Ramos (cell line): ENCODE data around the gene MYLK3.
"Not testable (repeated sequence)": the region's sequence is repeated elsewhere in the genome, so short reads cannot be mapped to it uniquely, and the experiment has no call there.

ENCODE experiments used
- in situ Hi-C: fragments of 300-500 bp; cut with MboI; formaldehyde crosslinking; loops from one replicate; pipeline ENCODE4 v1.14.3; 2022; ENCODE audit warnings: low sequenced_read_pairs; ENCODE audit not compliant: unreplicated experiment

MYLK3 gene

DNA sequence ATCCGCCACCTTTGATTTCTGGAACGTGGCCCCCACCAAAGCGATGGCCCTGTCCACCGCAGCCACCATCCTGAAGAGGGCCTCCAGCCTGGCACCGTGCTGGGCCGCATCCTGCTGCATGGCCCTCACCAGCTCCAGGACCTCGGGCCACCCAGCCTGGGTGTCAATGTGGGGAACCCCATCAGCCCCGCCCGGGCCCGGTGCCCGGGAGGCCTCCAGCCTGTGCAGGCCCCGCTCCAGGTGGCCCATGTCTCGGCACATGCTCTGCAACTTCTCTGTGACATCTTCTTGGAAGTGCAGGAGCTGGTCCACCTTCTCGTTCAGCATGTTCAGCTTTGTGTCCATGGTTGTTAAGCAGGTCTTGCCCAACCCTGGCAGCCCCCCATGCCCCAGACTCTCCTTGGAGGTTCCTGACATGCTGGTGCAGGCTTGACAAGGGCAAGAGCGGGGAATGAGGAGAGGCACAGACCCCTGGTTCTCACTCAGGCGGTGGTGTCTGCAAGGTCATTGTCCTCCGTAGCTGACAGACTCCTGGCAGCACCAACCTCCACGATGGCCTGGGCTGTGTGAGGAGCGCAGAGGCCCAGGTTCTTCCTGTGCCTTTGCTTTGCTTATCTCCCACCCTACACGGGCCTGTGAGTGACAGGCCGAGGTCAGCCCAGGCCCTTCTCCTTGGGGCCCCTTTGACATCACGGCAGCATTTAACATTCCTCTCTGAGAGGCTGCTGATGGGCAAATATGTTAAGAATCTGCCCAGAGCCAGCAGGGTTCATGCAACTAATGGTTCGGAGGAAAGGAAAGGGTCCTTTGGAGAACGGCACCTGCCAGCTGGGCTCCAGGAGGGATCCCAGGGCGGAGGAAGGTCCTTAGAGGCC, at the start of gene MYLK3:
MYLK3 (minus strand) TSS at position 568 of the 875 bp plus-strand sequence; CDS start at position 417, 151 bp downstream.
- in situ Hi-C loops, result no loop called here

- in situ Hi-C loops, result no loop called here
Measured at GRCh38 chr16:46797501-46797900, 49.4 kb upstream of the MYLK3 start.

DNA sequence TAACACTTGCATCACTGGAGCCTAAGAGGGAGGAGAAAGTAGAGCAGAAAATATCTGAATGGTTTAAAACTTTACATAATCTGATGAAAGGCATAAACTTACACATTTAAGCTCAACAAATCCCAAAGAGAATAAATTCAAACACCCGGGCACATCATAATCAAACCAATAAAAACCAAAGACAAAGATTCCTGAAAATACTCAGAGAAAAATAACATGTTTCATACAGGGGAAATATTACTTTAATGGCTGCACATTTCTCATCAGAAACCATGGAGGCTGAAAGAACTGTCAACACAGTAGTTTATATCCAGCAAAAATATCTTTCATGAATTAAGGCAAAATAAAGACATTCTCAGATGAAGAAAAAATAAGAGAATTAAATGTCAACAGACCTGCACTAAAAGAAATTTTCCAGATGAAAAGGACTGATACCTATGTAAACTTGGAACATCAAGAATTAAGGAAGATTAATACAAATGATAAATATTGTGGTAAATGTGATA, 48.7 kb upstream of the MYLK3 start:
- in situ Hi-C loops, result no loop called here

- in situ Hi-C loops, result no loop called here
Measured at GRCh38 chr16:46793841-46794240, 45.7 kb upstream of the MYLK3 start.

DNA sequence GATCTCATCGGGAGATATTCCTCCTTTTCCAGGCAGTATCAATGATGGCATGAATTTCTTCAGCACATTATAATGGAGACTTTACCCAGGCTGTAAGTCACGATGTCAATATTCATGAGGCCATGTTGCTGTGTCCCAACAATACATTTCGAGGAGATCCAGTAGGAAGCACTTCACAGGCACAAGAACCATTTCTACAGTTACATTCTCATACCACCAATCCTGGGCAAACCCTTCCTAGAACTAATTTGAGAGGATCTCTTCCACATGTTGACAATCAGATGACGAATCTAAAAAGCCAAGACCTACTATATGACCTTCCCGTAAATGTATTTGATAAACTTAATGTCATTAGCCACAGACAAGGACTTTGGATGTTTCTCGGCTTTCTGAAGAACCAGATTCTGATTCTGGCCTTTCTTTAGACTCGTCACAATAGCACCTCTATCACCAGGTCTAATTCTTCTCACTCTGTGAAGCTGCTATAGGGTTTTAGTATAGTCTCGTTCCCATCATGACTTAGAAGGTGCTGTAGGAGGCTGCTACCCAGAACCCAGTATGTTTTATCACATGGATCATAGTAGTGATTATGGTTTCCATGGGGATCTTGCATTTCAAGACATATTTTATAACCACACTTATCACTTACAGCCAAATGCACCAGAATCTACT, 42.6 kb upstream of the MYLK3 start:
- in situ Hi-C loops, result no loop called here

DNA sequence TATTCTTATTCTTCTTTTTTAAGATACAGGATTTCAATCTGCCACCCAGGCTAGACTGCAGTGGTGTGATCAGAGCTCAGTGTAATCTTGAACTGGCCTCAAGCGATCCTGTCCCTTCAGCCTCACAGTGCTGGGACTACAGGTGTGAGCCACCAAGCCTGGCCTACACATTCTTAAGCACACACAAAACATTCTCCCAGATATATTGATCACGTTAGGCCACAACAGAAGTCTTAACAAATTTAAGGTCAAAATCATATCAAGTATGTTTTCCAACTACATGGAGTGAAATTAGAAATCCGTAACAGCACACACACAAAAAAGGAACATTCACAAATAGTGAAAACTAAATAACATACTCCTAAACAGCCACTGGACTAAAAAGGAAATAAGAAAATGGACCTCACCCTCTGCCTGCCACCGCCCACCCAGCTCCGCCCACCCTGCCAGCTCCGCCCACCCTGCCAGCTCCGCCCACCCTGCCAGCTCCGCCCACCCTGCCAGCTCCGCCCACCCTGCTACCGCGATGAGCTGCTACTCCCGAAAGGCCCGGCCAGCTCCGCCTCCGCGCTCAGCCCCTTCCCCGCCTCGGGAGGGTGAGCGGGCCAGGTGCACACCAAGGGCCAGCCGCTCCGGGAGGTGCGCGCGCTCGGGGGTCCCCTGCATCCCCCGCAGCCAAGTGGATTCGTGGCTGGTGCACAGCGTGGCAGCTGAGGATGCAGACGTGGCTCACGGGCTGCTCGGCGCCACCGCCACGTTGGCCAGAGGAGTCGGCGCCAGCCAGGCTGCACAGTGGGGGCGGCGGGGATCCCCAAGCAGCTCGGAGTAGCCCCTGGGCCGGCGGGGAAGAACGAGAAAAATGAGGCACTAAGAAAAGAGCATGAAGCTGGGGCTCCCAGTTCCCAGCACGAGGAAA, 41.6 kb upstream of the MYLK3 start:
- in situ Hi-C loops, result no loop called here

- in situ Hi-C loops, result no loop called here
Measured at GRCh38 chr16:46788891-46789474, 40.8 kb upstream of the MYLK3 start.

GRCh38 chr16:46787909-46788308, 39.8 kb upstream of the MYLK3 start:
- in situ Hi-C loops, result no loop called here

DNA sequence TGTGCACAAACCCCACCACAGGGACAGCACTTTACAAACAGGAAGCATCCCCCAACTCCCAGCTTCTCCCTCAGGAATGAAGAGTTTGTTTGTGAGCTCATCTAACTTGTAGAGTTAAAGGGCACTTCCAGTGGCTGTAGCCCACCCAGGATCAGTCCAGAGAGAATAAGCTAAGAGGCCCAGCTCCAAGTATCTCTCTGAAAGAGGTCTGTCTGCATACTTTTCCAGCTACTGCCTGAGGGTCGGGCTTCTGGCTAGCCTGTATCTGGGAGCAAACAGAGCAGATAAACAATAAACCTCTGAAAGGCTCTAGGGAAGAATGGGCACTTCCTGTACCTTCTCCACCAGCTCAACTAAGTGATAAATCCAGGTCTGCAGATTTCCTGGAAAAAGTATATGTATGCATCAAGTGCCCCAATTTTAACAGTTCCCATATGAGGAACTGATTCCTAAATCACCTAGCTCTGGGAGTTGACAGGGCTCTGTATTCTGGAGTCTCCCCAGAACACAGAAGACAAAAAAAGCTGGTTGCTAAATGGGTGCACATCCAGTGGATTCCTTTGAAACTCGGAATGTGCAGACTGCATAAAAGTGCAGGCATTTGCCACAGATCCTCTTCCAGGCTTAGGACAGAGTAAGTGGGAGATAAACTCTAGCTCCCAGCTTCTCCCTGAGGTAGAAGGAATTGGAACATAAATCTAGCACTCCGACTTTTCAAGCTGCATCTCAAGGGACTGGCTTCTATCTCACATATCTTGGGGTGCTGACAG, 37.1 kb upstream of the MYLK3 start:
- in situ Hi-C loops, result no loop called here

DNA sequence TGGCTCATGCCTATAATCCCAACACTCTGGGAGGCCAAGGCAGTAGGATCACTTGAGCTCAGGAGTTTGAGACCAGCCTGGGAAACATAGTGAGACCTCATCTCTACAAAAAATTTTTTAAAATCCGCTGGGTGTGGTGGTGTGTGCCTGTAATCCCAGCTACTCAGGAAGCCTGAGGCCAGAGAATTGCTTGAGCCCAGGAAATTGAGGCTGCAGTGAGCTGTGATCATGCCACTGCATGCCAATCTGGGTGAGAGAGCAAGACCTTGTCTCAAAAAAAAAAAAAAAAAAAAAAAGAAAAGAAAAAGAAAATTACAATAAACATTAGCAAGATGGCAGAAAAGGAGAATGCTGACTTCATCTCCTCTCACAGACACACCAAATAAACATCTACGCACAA, 36.4 kb upstream of the MYLK3 start:
- in situ Hi-C loops, result not testable (repeated sequence)

- in situ Hi-C loops, result no loop called here
Measured at GRCh38 chr16:46783800-46784199, 35.7 kb upstream of the MYLK3 start.

DNA sequence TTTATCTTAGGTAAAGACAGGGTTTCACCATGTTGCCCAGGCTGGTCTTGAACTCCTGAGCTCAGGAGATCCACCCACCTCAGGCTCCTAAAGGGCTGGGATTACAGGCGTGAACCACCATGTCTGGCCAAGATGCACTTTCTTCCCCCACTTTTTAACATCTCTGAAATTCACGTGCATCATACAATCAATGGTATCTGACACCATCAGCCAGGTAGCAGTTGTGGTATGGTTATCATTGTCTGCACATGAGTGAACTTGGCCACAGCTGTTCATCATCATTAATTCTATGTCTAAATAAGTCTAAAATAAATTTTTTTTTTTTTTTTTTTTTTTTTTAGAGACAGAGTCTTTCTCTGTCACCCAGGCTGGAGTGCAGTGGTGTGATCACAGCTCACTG, 34.2 kb upstream of the MYLK3 start:
- in situ Hi-C loops, result no loop called here

DNA sequence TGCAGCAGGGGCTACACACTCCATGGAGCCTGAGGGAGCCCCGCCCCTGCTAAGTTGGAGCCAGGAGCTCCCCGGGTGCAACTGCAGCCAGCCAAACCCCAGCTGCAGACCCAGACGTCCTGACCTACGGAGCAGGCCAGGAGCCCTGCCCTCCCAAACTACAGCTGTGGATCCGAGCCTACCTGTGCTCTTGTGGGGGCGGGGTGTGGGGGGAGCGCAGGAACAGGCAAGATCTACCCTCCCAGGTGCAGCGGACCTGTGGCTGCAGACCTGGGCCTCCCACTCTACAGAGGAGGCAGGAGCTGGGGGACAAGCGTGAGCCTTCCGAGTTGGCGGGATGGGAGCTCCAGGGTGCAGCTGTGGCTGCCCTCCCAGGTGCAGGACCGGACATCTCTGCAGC, 29.7 kb upstream of the MYLK3 start:
- in situ Hi-C loops, result no loop called here

DNA sequence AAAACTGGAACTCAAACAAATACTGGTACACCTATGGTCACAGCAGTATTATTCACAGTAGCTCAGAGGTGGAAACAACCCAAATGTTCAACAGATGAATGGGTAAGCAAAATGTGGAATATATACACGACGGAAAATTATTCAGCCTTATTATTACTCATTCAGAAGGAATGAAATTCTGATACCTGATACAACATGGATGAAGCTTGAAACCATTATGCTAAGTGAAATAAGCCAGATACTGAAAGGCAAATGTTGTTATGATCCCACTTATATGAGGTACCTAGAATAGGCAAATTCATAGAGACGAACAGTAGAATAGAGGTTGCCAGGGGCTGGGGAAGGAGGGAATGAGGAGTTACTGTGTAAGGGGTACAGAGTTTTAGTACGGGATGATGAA, 27.1 kb upstream of the MYLK3 start:
- in situ Hi-C loops, result no loop called here

- in situ Hi-C loops, result no loop called here
Measured at GRCh38 chr16:46774743-46775177, 26.6 kb upstream of the MYLK3 start.

GRCh38 chr16:46772463-46772862, 24.3 kb upstream of the MYLK3 start:
- in situ Hi-C loops, result no loop called here

GRCh38 chr16:46768809-46769208, 20.7 kb upstream of the MYLK3 start:
- in situ Hi-C loops, result no loop called here

DNA sequence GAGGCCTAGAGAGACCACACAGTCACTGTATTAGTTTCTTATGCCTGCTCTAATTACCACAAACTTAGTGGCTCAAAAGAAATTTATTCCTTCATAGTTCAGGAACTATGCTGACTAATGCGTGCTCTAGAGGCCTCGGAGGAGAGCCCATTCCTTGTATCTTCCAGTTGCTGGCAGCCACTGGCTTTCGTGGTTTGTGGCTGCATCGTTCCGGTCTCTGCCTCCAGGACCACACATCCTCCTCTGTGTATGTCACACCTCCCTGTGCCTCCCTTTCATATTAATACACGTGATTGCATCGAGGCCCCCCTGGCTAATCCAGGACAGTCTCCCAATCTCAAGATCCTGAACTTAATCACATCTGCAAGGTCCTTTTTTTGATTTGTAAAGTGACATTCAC, 16.9 kb upstream of the MYLK3 start:
- in situ Hi-C loops, result no loop called here

GRCh38 chr16:46763147-46763546, 15.0 kb upstream of the MYLK3 start:
- in situ Hi-C loops, result no loop called here
